GM10266 (cell line): ENCODE measurements around the gene PARP11.

Experiments used
- DNase-seq: peaks from one replicate; pipeline ENCODE4 v3.0.0; 2012; ENCODE audit errors: extremely low spot score
- CTCF ChIP-seq: IDR thresholded peaks from 2 replicates; pipeline ENCODE4 v1.5.1; 2012; ENCODE audit warnings: mild to moderate bottlenecking, low read depth; ENCODE audit not compliant: control insufficient read depth, insufficient read depth; ENCODE audit errors: missing control alignments

The PARP11 gene

DNA sequence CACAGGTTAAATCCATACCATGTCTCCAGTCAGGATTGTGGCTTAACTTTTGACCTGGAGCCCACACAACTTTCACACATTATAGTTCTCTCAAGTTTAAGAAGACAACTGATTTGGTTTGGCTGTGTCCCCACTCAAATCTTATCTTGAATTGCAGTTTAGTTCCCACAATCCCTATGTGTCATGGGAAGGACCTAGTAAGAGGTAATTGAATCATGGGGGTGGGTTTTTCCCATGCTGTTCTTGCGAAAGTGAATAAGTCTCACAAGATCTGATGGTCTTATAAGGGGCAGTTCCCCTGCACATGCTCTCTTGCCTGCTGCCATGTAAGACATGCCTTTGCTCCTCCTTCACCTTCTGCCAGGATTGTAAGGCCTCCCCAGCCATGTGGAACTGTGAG is 38.2 kb upstream of the PARP11 start:
- TF ChIP-seq CTCF = no peak
- no peak for DNase-seq

DNA sequence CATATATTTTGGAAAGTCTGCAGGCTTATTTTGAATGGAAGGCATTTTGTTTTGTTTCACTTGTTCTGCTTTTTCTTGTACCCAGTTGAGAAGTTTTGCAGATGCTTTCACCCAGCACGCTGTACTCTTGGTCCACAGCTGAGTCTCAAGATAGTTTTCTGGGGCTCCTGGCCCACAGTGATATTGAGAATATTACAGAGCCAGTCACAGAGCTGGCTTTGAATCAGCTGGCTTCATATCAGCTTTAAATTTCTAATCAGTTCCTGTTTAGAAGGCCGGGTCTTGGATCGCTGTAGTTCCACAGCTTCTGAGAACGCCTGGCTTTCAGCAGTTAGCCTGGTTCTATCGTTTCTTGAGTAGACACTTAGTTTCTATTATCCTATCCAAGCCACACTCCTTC is 32.5 kb upstream of the PARP11 start:
- no peak for DNase-seq
- no peak for TF ChIP-seq CTCF

DNA sequence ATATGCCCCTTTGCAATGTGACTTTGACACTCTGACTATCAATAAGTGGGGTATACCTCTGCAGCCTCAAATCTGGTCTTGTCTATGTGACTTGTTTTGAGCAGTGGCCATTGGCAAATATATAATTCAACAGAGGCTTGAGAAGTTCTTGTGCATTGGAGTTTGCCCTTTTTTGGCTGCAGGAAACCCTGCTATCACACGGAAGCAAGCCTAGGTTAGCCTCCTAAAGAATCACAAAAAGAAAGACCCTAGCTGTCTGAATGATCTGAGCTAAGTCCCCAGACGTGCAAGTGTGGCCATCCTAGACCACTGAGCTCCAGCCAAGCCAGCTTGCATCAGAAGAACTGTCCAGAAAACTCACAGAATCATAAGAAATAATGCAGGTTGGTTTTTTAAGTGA is 31.8 kb upstream of the PARP11 start:
- no peak for DNase-seq
- TF ChIP-seq CTCF = no peak

- TF ChIP-seq CTCF = no peak
- no peak for DNase-seq
Measured at GRCh38 chr12:3902921-3903320, 29.7 kb upstream of the PARP11 start.

DNA sequence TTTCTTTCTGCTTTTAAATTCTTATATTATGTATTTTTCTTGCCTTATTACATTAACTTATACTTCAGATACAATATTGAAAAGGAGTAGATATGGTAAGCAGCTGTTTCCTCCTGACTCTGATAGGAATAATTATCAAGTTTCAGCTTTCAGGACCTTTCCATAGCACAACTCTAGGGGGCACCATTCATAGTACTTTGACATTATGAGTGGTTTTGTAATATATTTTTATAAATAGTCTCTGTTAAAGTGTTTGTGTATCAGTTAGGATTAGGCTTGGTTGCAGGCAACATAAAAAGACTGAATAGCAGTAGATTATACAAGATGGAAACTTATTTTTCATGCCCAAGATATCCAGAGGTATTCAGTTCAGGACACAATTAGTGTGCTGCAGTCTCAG is 27.9 kb upstream of the PARP11 start:
- DNase-seq = no peak
- TF ChIP-seq CTCF = no peak

- TF ChIP-seq CTCF = no peak
- no peak for DNase-seq
Measured at GRCh38 chr12:3898756-3899155, 25.6 kb upstream of the PARP11 start.

- TF ChIP-seq CTCF = no peak
- DNase-seq = no peak
Measured at GRCh38 chr12:3897371-3897971, 24.3 kb upstream of the PARP11 start.
